OCI-LY7 (cell line): ENCODE data around the gene NAA38. TPM values are rescaled to one million over a fixed set of nuclear protein-coding genes. Genes with fewer than 3 reads are reported as not detected.

ENCODE experiments used
- BruUV-seq: library from RNA; stranded (reverse); fragments of 400-500 nt; replicated peaks from 2 replicates; lab custom pipeline; 2021; lab: Mats Ljungman, UMichigan
- CTCF ChIA-PET: fragments of 300-600 bp; sonication (Branson Sonifier 250); formaldehyde crosslinking; loops from one replicate; lab custom pipeline; 2022; ENCODE audit warnings: antibody characterized with exemption; ENCODE audit not compliant: unreplicated experiment; lab: Charles Lee
- POLR2A ChIA-PET: fragments of 300-600 bp; sonication (Branson Sonifier 250); formaldehyde crosslinking; loops from one replicate; lab custom pipeline; 2022; ENCODE audit warnings: antibody characterized with exemption; lab: Charles Lee
- DNase-seq: peaks from one replicate; pipeline ENCODE4 v3.0.0-alpha.2; 2015; ENCODE audit warnings: low spot score
- H2AFZ ChIP-seq: fragments of 200-600 bp; sonication (generic), shearing (Covaris generic); 2 replicates; pipeline ENCODE4 v1.6.1; 2014; ENCODE audit warnings: mild to moderate bottlenecking, antibody characterized with exemption, low read length, moderate library complexity
- H3K27ac ChIP-seq: fragments of 200-600 bp; sonication (generic); 2 replicates; pipeline ENCODE4 v1.5.1; 2014; ENCODE audit warnings: mixed run types, low read depth, mild to moderate bottlenecking, moderate library complexity, low read length, inconsistent platforms; ENCODE audit not compliant: poor library complexity, severe bottlenecking
- H3K36me3 ChIP-seq: fragments of 200-600 bp; sonication (generic); 2 replicates; pipeline ENCODE4 v1.6.1; 2014; ENCODE audit warnings: mild to moderate bottlenecking, antibody characterized with exemption, low read length, moderate library complexity, mixed read lengths; ENCODE audit not compliant: insufficient read depth
- H3K4me1 ChIP-seq: fragments of 200-600 bp; sonication (generic); 2 replicates; pipeline ENCODE4 v1.5.1; 2014; ENCODE audit warnings: mild to moderate bottlenecking, low read length; ENCODE audit not compliant: insufficient read depth, poor library complexity, severe bottlenecking
- H3K4me2 ChIP-seq: fragments of 200-600 bp; sonication (generic); 2 replicates; pipeline ENCODE4 v1.6.1; 2014; ENCODE audit warnings: mild to moderate bottlenecking, low read length
- H3K4me3 ChIP-seq: fragments of 200-600 bp; sonication (generic); 2 replicates; pipeline ENCODE4 v1.5.1; 2014; ENCODE audit warnings: mild to moderate bottlenecking, low read depth, low read length; ENCODE audit not compliant: poor library complexity, severe bottlenecking
- H3K79me2 ChIP-seq: fragments of 200-600 bp; sonication (generic); 2 replicates; pipeline ENCODE4 v1.6.1; 2016; ENCODE audit warnings: low read depth, mild to moderate bottlenecking, low read length, moderate library complexity, mixed read lengths; ENCODE audit not compliant: insufficient read depth
- H3K9me2 ChIP-seq: fragments of 200-600 bp; sonication (generic); 2 replicates; pipeline ENCODE4 v1.6.1; 2016; ENCODE audit warnings: mild to moderate bottlenecking, low read length, mixed read lengths; ENCODE audit not compliant: insufficient read depth
- H3K9me3 ChIP-seq: fragments of 200-600 bp; sonication (generic); 2 replicates; pipeline ENCODE4 v1.6.1; 2014; ENCODE audit warnings: mild to moderate bottlenecking, mixed run types, low read length, mixed read lengths
- H4K20me1 ChIP-seq: fragments of 200-600 bp; sonication (generic); 2 replicates; pipeline ENCODE4 v1.6.1; 2014; ENCODE audit warnings: mild to moderate bottlenecking, antibody characterized with exemption, low read length, moderate library complexity, mixed read lengths; ENCODE audit not compliant: insufficient read depth
- CTCF ChIP-seq: fragments of 200-600 bp; sonication (generic); conservative IDR thresholded peaks from 2 replicates; pipeline ENCODE4 v1.5.1; 2014; ENCODE audit warnings: mild to moderate bottlenecking, antibody characterized with exemption, low read length, moderate library complexity, mixed read lengths
- EZH2phosphoT487 ChIP-seq: fragments of 200-600 bp; sonication (generic); IDR thresholded peaks from 2 replicates; pipeline ENCODE4 v1.6.1; 2018; ENCODE audit warnings: low read depth, borderline replicate concordance, mild to moderate bottlenecking, mixed run types, antibody characterized with exemption, low read length, moderate library complexity, mixed read lengths
- intact Hi-C: fragments of 100-400 bp; cut with micrococcal nuclease; formaldehyde crosslinking; loops from one replicate; pipeline ENCODE4 v1.10.0; 2022; ENCODE audit not compliant: unreplicated experiment
- total RNA-seq, 2 experiments: library from RNA; depleted of rRNA in 1 of 2; stranded (reverse); fragments of >200 nt in 1 of 2; shearing (Covaris generic) in 1 of 2; gene quantifications; 2 replicates each; pipeline ENCODE4 v1.2.3, GENCODE V29; 2014 to 2022

NAA38 gene
- total RNA-seq, 2 experiments from 2014 or later: 149 to 168 TPM

DNA sequence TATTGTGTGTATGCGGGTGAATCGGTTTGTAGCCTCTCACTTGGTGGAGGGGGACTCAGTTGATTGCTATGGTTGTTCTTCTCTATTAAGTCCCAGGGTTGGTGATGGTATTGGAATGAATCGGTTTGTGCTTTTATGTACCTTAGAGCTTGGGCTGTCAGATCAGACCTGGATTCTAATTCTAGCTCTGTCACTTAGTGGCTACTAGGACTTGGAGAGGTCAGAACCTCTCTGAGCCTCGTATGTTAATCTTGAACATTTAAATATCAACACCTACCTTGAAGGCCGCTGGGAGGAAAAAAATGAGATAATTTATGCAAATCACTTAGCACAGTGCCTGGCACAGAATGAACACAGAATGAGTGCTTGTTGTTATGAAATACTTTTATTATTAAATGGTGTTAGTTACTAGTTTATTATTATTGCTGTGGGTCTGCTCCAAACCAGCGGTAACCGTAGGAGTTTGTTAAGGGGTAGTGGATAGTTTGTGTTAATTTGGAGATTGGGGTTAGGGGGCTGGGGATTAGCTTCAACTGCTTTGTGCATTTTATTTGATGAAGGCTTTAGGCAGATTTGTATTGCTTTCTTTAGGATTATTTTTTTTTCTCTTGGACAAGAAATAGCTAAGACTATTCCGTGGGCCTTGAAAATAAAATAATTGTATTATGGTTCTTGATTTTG, 19.8 kb downstream of the NAA38 start:
- H3K4me3 ChIP-seq: peak overlapping the region; percentile 78
- H4K20me1 ChIP-seq: peaks cover 13% of the 10 kb centered on the region; the same call in 1 of the 2 replicates
- H3K36me3 ChIP-seq: peaks cover 12% of the 10 kb centered on the region; the same call in 1 of the 2 replicates
- DNase-seq: peak; percentile 73
- ChIA-PET CTCF (interaction anchor here (0.9 kb wide), 1 partner anchor 20 kb away, joined by 3 read pairs; the partner anchor contains the start of gene NAA38), POLR2A (interaction anchor here (0.6 to 3.0 kb wide), 7 partner anchors 10 to 343 kb away, joined by 3 to 10 read pairs (median 3); partner anchors contain the start of genes NAA38 and TP53)
- peaks cover 51% of the 10 kb centered on the region for H3K4me1 ChIP-seq
- H3K9me2 ChIP-seq: no peaks in the 10 kb centered on the region
- H3K9me3 ChIP-seq: no peaks in the 10 kb centered on the region
- TF ChIP-seq CTCF: no peak
- no peak for TF ChIP-seq EZH2phosphoT487
- no TSS peak for BruUV-seq
- intact Hi-C loops: loop anchor here (1.0 to 10.0 kb wide), 6 partner anchors 49 to 585 kb away; partner anchors contain the start of genes CTDNEP1, ELP5, HES7 and PER1
- peak overlapping the region; percentile 93 for H3K4me2 ChIP-seq
- H3K27ac ChIP-seq: peak overlapping the region; percentile 91
- H2AFZ ChIP-seq: peak overlapping the region; percentile 22; the same call in 1 of the 2 replicates
- peaks cover 40% of the 10 kb centered on the region; the same call in 1 of the 2 replicates for H3K79me2 ChIP-seq

- DNase-seq: peak; percentile 93
- Histone ChIP-seq H4K20me1 (peaks cover 13% of the 10 kb centered on the region; the same call in 1 of the 2 replicates), H3K36me3 (peaks cover 12% of the 10 kb centered on the region; the same call in 1 of the 2 replicates), H3K4me1 (peaks cover 51% of the 10 kb centered on the region), H3K27ac (peak overlapping the region; percentile 91), H3K79me2 (peaks cover 40% of the 10 kb centered on the region; the same call in 1 of the 2 replicates), H3K9me3 (no peaks in the 10 kb centered on the region), H3K4me2 (peak overlapping the region; percentile 93), H3K4me3 (peak overlapping the region; percentile 78), H2AFZ (peak overlapping the region; percentile 26; the same call in 1 of the 2 replicates), H3K9me2 (no peaks in the 10 kb centered on the region)
- ChIA-PET POLR2A (interaction anchor here (0.6 to 3.0 kb wide), 5 partner anchors 10 to 336 kb away, joined by 3 to 10 read pairs (median 3); partner anchors contain the start of genes NAA38 and TP53), CTCF (interaction anchor here (0.5 to 0.9 kb wide), 2 partner anchors 19 to 20 kb away, joined by 3 to 6 read pairs; partner anchors contain the start of gene NAA38)
- intact Hi-C loops: loop anchor here (5.0 to 10.0 kb wide), 5 partner anchors 150 to 585 kb away; partner anchors contain the start of genes CTDNEP1, ELP5, HES7 and PER1
- no peak for TF ChIP-seq EZH2phosphoT487
- no peak for TF ChIP-seq CTCF
- BruUV-seq: no TSS peak
Observed at GRCh38 chr17:7836596-7837407, 20.6 kb downstream of the NAA38 start.
